Lower lobe of right lung (tissue), 2 donors: ENCODE measurements around the gene CDCA8. TPM values are rescaled to one million over a fixed set of nuclear protein-coding genes. Genes with fewer than 3 reads are reported as not detected.

ENCODE experiments used
- ATAC-seq, 2 donors: fragments of 200-7000 bp; cut with Tn5 transposase; one replicate each; pipeline ENCODE4 v1.9.1; 2020 to 2022; ENCODE audit warnings: mild to moderate bottlenecking in 2 of 2, moderate library complexity in 2 of 2
- DNase-seq: peaks from one replicate; pipeline ENCODE4 v3.0.0-alpha.2; 2020
- H3K27ac ChIP-seq: fragments of 200-600 bp; one replicate; pipeline ENCODE4 v1.8.0; 2022
- H3K27me3 ChIP-seq: fragments of 200-600 bp; one replicate; pipeline ENCODE4 v1.8.0; 2022; ENCODE audit warnings: low read depth
- H3K36me3 ChIP-seq: fragments of 200-600 bp; one replicate; pipeline ENCODE4 v1.8.0; 2022; ENCODE audit warnings: mild to moderate bottlenecking
- H3K4me1 ChIP-seq: fragments of 200-600 bp; one replicate; pipeline ENCODE4 v1.8.0; 2022
- H3K4me3 ChIP-seq: fragments of 200-600 bp; one replicate; pipeline ENCODE4 v1.8.0; 2022; ENCODE audit warnings: mild to moderate bottlenecking
- H3K9me3 ChIP-seq: fragments of 200-600 bp; one replicate; pipeline ENCODE4 v1.8.0; 2022
- CTCF ChIP-seq: fragments of 200-600 bp; IDR thresholded peaks from one replicate; pipeline ENCODE4 v1.8.0; 2022; ENCODE audit warnings: antibody characterized with exemption, mild to moderate bottlenecking
- intact Hi-C: fragments of 100-400 bp; cut with DNase I; formaldehyde crosslinking; loops from one replicate; pipeline ENCODE4 v1.11.0; 2022
- total RNA-seq: library from RNA; stranded (reverse); fragmentation: NEBNext Ultra II Directional; extraction: Animal tissue kit (Norgen Biotek cat#: 25700); gene quantifications from one replicate; pipeline ENCODE4 v1.2.1, GENCODE V29; 2021
- donor health status: DM: no; HTN: yes; CAD: no; lungs with severe emphysema.

CDCA8 gene
- total RNA-seq, 1 donor from 2014 or later = 1.7 TPM

- DNase-seq (no peak), ATAC-seq (no peak)
- no peak overlapping the region for H3K27ac ChIP-seq
- H3K36me3 ChIP-seq = no peaks in the 10 kb centered on the region
- intact Hi-C loops = no loop called here
- no peak for TF ChIP-seq CTCF
- no peaks in the 10 kb centered on the region for H3K9me3 ChIP-seq
- H3K4me1 ChIP-seq = no peaks in the 10 kb centered on the region
- no peaks in the 10 kb centered on the region for H3K27me3 ChIP-seq
- H3K4me3 ChIP-seq = no peak overlapping the region
Measured at GRCh38 chr1:37703061-37703460, 10.7 kb downstream of the CDCA8 start.

DNA sequence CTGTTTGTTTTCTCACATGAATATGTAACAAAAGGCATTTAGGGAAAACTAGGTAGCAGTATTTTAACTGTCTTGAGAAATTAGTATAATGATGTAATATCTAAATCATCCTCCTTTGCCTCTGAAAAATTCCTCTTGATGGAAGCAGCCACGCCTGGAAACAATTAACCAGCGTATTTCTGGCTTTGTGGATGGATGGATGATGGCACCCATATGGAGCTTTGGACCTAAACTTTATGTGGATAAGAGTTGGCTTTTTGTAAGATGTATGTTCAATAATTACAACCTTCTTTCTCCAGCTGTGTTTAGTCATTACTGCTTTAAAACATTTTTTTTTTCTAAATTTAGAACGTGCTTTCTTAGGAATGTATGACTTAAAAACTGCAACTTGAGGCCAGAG is 12.7 kb downstream of the CDCA8 start:
- Histone ChIP-seq H3K9me3 (no peaks in the 10 kb centered on the region), H3K4me1 (no peaks in the 10 kb centered on the region), H3K4me3 (no peak overlapping the region), H3K36me3 (no peaks in the 10 kb centered on the region), H3K27me3 (no peaks in the 10 kb centered on the region), H3K27ac (no peak overlapping the region)
- DNase-seq (no peak), ATAC-seq (no peak)
- TF ChIP-seq CTCF = no peak
- intact Hi-C loops = no loop called here

DNA sequence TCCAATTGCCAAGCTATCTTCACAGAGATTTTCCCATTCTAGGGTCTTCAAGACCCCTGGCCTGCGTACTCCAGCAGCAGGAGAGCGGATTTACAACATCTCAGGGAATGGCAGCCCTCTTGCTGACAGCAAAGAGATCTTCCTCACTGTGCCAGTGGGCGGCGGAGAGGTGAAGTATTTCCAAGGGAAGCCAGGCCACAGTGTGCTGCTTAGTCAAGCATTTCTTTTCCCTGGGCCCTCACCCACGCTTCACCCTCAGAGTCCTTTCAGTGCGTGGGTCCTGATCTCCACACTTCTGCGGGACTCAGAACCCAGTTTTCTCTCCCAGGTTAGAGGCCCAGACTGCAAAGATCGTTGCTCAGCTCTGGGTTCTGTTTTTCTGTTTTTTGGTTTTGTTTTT is 13.1 kb downstream of the CDCA8 start:
- Histone ChIP-seq H3K9me3 (no peaks in the 10 kb centered on the region), H3K36me3 (no peaks in the 10 kb centered on the region), H3K27me3 (no peaks in the 10 kb centered on the region), H3K27ac (no peak overlapping the region), H3K4me3 (no peak overlapping the region), H3K4me1 (no peaks in the 10 kb centered on the region)
- DNase-seq (no peak), ATAC-seq (no peak)
- intact Hi-C loops = no loop called here
- no peak for TF ChIP-seq CTCF

GRCh38 chr1:37708471-37708870 is 16.2 kb downstream of the CDCA8 start:
- H3K27ac ChIP-seq = no peak overlapping the region
- no peak for DNase-seq
- no peak overlapping the region for H3K4me3 ChIP-seq
- H3K4me1 ChIP-seq = no peaks in the 10 kb centered on the region
- H3K27me3 ChIP-seq = no peaks in the 10 kb centered on the region
- intact Hi-C loops = no loop called here
- no peak for ATAC-seq
- no peak for TF ChIP-seq CTCF
- no peaks in the 10 kb centered on the region for H3K36me3 ChIP-seq
- no peaks in the 10 kb centered on the region for H3K9me3 ChIP-seq

DNA sequence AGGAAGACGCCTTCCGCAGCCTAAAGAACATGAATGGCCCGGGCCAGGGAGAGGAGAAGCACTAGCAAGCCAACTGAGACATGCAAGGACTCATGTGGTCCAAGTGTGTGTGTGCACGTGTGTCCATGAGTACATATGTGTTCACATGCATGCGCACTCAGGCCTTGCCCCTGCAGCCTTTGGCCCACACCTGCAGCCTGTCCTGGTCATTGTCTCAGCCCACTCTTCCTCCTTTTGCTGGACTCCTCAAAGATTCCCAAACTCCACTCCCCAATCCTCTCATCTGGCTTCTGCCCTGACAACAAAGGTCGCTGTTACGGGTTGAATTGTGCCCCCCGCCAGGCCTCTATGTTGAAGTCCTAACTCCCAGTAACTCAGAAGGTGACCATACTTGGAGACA is 21.9 kb downstream of the CDCA8 start:
- ATAC-seq = no peak
- H3K4me3 ChIP-seq = no peak overlapping the region
- no peaks in the 10 kb centered on the region for H3K36me3 ChIP-seq
- intact Hi-C loops = no loop called here
- peaks cover 6% of the 10 kb centered on the region for H3K27me3 ChIP-seq
- TF ChIP-seq CTCF = no peak
- DNase-seq = no peak
- H3K4me1 ChIP-seq = no peaks in the 10 kb centered on the region
- H3K9me3 ChIP-seq = no peaks in the 10 kb centered on the region
- H3K27ac ChIP-seq = no peak overlapping the region

DNA sequence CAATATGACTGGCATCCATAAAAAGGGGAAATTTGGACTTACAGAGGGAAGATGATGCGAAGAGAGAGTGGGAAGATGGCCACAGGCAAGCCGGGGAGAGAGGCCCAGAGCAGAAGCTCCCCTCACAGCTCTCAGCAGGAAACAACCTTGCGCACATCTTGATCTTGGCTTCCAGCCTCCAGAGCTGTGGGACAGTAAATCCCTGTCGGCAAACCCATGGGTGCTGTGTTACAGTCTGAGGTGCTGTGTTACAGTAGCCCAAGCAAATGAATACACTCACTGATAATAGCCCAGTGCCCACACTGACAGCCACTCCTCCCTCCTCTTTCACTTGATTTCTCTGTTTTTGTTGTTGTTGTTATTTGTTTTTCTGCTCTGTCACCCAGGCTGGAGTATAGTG is 22.4 kb downstream of the CDCA8 start:
- Histone ChIP-seq H3K36me3 (no peaks in the 10 kb centered on the region), H3K27ac (no peak overlapping the region), H3K4me1 (no peaks in the 10 kb centered on the region), H3K9me3 (no peaks in the 10 kb centered on the region), H3K27me3 (peaks cover 6% of the 10 kb centered on the region), H3K4me3 (no peak overlapping the region)
- intact Hi-C loops = no loop called here
- no peak for ATAC-seq
- no peak for TF ChIP-seq CTCF
- DNase-seq = no peak
